HUDEP-2 (cell line): ENCODE data around the gene CGNL1.

Experiments
- DNase-seq, 76 experiments: peaks; one replicate each; lab custom pipeline; 2025; ENCODE audit not compliant: unreplicated experiment in 76 of 76; lab: John Stamatoyannopoulos, UW

CGNL1 gene

GRCh38 chr15:57445872-57446271, 69.6 kb downstream of the CGNL1 start:
- DNase-seq = no peak

GRCh38 chr15:57446393-57446792, 70.1 kb downstream of the CGNL1 start:
- no peak for DNase-seq

- DNase-seq = no peak
These were observed 75.2 kb downstream of the CGNL1 start for GRCh38 chr15:57451555-57451954.

GRCh38 chr15:57452090-57452754, 75.9 kb downstream of the CGNL1 start:
- no peak for DNase-seq

GRCh38 chr15:57455929-57456328, 79.6 kb downstream of the CGNL1 start:
- DNase-seq = no peak

GRCh38 chr15:57456559-57456958, 80.3 kb downstream of the CGNL1 start:
- no peak for DNase-seq

GRCh38 chr15:57457726-57458125, 81.4 kb downstream of the CGNL1 start:
- no peak for DNase-seq

- no peak for DNase-seq
These were observed 82.1 kb downstream of the CGNL1 start for GRCh38 chr15:57458356-57458781.

GRCh38 chr15:57460208-57460816, 84.0 kb downstream of the CGNL1 start:
- DNase-seq = no peak

- no peak for DNase-seq
These were observed 85.2 kb downstream of the CGNL1 start for GRCh38 chr15:57461541-57461940.

- DNase-seq = no peak
These were observed 86.1 kb downstream of the CGNL1 start for GRCh38 chr15:57462381-57462780.

- no peak for DNase-seq
These were observed 87.1 kb downstream of the CGNL1 start for GRCh38 chr15:57463360-57463759.

GRCh38 chr15:57464480-57464879, 88.2 kb downstream of the CGNL1 start:
- no peak for DNase-seq

GRCh38 chr15:57468486-57468885, 92.2 kb downstream of the CGNL1 start:
- no peak for DNase-seq

GRCh38 chr15:57470543-57470942, 94.2 kb downstream of the CGNL1 start:
- DNase-seq = no peak

- DNase-seq = no peak
These were observed 96.6 kb downstream of the CGNL1 start for GRCh38 chr15:57472861-57473260.

- DNase-seq = no peak
These were observed 100.2 kb downstream of the CGNL1 start for GRCh38 chr15:57476533-57476975.

GRCh38 chr15:57477736-57478522, 101.6 kb downstream of the CGNL1 start:
- DNase-seq = no peak

- no peak for DNase-seq
These were observed 102.7 kb downstream of the CGNL1 start for GRCh38 chr15:57479005-57479404.

GRCh38 chr15:57481038-57481705, 104.9 kb downstream of the CGNL1 start:
- no peak for DNase-seq

GRCh38 chr15:57485869-57486268, 109.6 kb downstream of the CGNL1 start:
- DNase-seq = no peak
